GM23248 (cell line): ENCODE measurements around the gene ARHGEF7.

Experiments
- EZH2 ChIP-seq: fragments of 200-600 bp; sonication (generic); IDR thresholded peaks from 2 replicates; pipeline ENCODE4 v1.6.1; 2018; ENCODE audit warnings: antibody characterized with exemption, mild to moderate bottlenecking; ENCODE audit not compliant: insufficient read depth, poor library complexity, severe bottlenecking
- EZH2phosphoT487 ChIP-seq: fragments of 200-600 bp; sonication (generic); IDR thresholded peaks from 2 replicates; pipeline ENCODE4 v1.6.1; 2018; ENCODE audit warnings: antibody characterized with exemption, moderate library complexity, mild to moderate bottlenecking, low read depth; ENCODE audit not compliant: insufficient read depth

DNA sequence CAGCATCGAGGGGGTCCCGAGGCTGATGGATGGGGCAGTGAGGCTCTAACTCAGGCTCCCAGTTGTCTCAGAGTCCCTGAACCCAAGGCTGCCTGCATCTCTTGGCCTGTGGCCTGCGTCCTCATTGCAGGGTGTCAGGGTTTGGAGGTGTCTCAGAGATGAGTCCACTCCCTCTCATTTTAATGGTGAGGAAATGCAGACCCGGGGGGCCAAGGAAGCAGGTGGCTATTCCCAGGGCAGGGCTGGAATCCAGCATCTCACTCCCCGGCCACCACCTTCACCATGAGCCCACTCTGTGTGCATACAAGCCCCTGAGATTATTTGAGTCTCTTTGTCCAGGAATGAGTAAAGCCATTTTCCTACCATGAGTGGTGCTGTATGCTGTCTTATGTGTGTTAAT lies 226.8 kb downstream of the ARHGEF7 start:
- TF ChIP-seq EZH2 (no peak), EZH2phosphoT487 (no peak)
